ENCODE data around the gene ANXA3. TPM values are rescaled to one million over a fixed set of nuclear protein-coding genes. Genes with fewer than 3 reads are reported as not detected.

The ANXA3 gene
- polyA plus RNA-seq, 1 of the 3 experiments (the other 2 are of a cell fraction): 13.8 TPM

- no peak for DNase-seq
- H2AFZ ChIP-seq (ENCODE audit: low read depth): no peak overlapping the region
- CTCF ChIA-PET: no interaction called here
- no peak for TF ChIP-seq EZH2phosphoT487 (IDR thresholded peaks at IDR 0.05; ENCODE audit: borderline replicate concordance, low read depth)
- TF ChIP-seq ELF1 (IDR thresholded peaks at IDR 0.05): no peak
- 0 out of 2 replicates have a peak, but pooled peaks have one; percentile 20 for TF ChIP-seq MAX (IDR thresholded peaks at IDR 0.05; ENCODE audit: low read depth)
- peak; percentile 86 for TF ChIP-seq FOSL2 (IDR thresholded peaks at IDR 0.05; ENCODE audit: borderline replicate concordance, low read depth)
- no peak for TF ChIP-seq PBX3 (IDR thresholded peaks at IDR 0.05)
- peak; percentile 65 for TF ChIP-seq JUND (IDR thresholded peaks at IDR 0.05)
- TF ChIP-seq MEF2A (IDR thresholded peaks at IDR 0.05; ENCODE audit: borderline replicate concordance, low read depth): no peak
- TF ChIP-seq TCF12 (IDR thresholded peaks at IDR 0.05): peak; percentile 48; the same call in 1 of the 2 replicates
- TF ChIP-seq MXI1 (IDR thresholded peaks at IDR 0.05; ENCODE audit: low read depth, low read length): no peak
- no peak for TF ChIP-seq CTCF (IDR thresholded peaks at IDR 0.05)
- no peak for TF ChIP-seq RCOR1 (IDR thresholded peaks at IDR 0.05; ENCODE audit: low read length)
- TF ChIP-seq RFX5 (IDR thresholded peaks at IDR 0.05; ENCODE audit: low read length): no peak
- TF ChIP-seq GATA2 (CRISPR knock-in tag; IDR thresholded peaks at IDR 0.05): no peak
- TF ChIP-seq CHD2 (IDR thresholded peaks at IDR 0.05; ENCODE audit: low read length, partially characterized antibody): no peak
- no peak for TF ChIP-seq TAF1 (IDR thresholded peaks at IDR 0.05; ENCODE audit: borderline replicate concordance, low read depth, low read length)
- TF ChIP-seq NRF1 (IDR thresholded peaks at IDR 0.05; ENCODE audit: low read depth, low read length): no peak
- no peak for TF ChIP-seq RXRA (IDR thresholded peaks at IDR 0.05; ENCODE audit: borderline replicate concordance, low read depth)
- TF ChIP-seq TEAD4 (IDR thresholded peaks at IDR 0.05; ENCODE audit: borderline replicate concordance, insufficient read depth): 0 out of 2 replicates have a peak, but pooled peaks have one; percentile 31
- TF ChIP-seq NFIC (IDR thresholded peaks at IDR 0.05; ENCODE audit: borderline replicate concordance): no peak
- TF ChIP-seq FOXM1 (IDR thresholded peaks at IDR 0.05; ENCODE audit: low read depth): no peak
- TF ChIP-seq POLR2AphosphoS5 (IDR thresholded peaks at IDR 0.05; ENCODE audit: low read depth, low read length): no peak
- no peak for TF ChIP-seq FOXJ3 (CRISPR knock-in tag; IDR thresholded peaks at IDR 0.05)
- TF ChIP-seq YY1 (IDR thresholded peaks at IDR 0.05; ENCODE audit: low read depth): no peak
- no peak for TF ChIP-seq IRF3 (IDR thresholded peaks at IDR 0.05; ENCODE audit: low read depth, low read length)
- no peak for TF ChIP-seq ZBTB33 (IDR thresholded peaks at IDR 0.05; ENCODE audit: borderline replicate concordance, low read depth)
- no peak for TF ChIP-seq GABPA (IDR thresholded peaks at IDR 0.05; ENCODE audit: low read depth)
- no peak for TF ChIP-seq RAD21 (IDR thresholded peaks at IDR 0.05; ENCODE audit: low read length)
- TF ChIP-seq, protein P1, sequence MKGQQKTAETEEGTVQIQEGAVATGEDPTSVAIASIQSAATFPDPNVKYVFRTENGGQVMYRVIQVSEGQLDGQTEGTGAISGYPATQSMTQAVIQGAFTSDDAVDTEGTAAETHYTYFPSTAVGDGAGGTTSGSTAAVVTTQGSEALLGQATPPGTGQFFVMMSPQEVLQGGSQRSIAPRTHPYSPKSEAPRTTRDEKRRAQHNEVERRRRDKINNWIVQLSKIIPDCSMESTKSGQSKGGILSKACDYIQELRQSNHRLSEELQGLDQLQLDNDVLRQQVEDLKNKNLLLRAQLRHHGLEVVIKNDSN (IDR thresholded peaks at IDR 0.05; ENCODE audit: borderline replicate concordance, low read depth): no peak
Observed at GRCh38 chr4:78529569-78530209, 21.9 kb upstream of the ANXA3 start.

More at GRCh38 chr4:78529569-78530209, 21.9 kb upstream of the ANXA3 start:
- Histone ChIP-seq H3K27ac (ENCODE audit: low read depth in 2 of 2, low read length in 1 of 2) (no peak overlapping the region), H3K4me1 (ENCODE audit: control insufficient read depth in 1 of 2, insufficient read depth in 2 of 2, low read depth in 1 of 2, low read length in 1 of 2) (peaks cover 0 to 12% of the 10 kb centered on the region in 2 experiments; a peak in 1 of 4 replicates), H3K4me3 (ENCODE audit: low read depth in 2 of 2, low read length in 1 of 2) (no peak overlapping the region), H3K9me2 (no peaks in the 10 kb centered on the region), H3K9me3 (0 out of 2 replicates have a peak, but pooled peaks cover 2% of the 10 kb centered on the region), H3K4me2 (no peak overlapping the region), H3K36me3 (replicated peaks in 1 of 2; ENCODE audit: control insufficient read depth in 1 of 2, insufficient read depth in 2 of 2, low read length in 1 of 2) (peaks cover 0 to 14% of the 10 kb centered on the region in 2 experiments), H3F3A (replicated peaks; ENCODE audit: insufficient read depth) (no peaks in the 10 kb centered on the region), H4K20me1 (ENCODE audit: insufficient read depth) (no peaks in the 10 kb centered on the region), H3K9ac (no peak overlapping the region), H3K27me3 (ENCODE audit: insufficient read depth) (no peaks in the 10 kb centered on the region), H3K79me2 (ENCODE audit: insufficient read depth) (no peaks in the 10 kb centered on the region)
- POLR2A ChIA-PET: no interaction called here
- 59% methylated on average over 2 of the region's 2 CpGs for WGBS (ENCODE audit: low lambda C conversion rate)
